ENCODE measurements around the gene CCDC40.

Gene CCDC40

DNA sequence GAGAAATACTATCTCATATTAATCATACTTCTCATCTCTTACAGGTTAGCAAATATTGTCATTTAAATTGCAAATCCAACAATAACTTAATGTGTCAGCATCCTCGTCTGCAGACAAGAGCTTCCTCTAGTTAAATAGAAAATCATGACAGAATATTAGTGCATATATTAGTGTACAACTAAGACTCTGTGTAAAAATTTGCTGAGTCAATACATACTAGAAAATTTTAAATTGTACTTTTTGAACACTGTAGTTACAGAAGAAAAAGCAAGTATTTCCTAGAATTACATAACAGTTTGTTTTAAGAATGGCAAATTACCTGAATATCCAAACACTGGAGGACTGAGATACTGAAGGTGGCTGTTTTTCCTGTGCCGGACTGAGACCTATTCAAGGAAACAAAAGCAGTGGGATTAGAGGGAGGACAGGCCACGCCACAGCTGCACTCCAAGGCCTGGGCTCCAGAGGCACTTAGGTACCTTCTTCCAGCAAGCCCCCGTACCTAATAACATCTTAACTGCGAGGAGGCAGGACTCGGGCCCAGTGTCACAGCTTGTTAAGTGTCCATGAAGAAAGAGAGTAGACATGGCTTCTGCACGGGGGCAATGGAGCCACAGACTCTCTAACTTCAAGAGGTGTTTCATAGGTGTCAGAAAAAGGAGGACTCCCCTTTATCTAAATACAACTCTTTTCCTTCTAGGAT lies 105.2 kb downstream of the CCDC40 start:
- DNase-seq (ENCODE audit: low read depth), result no peak

DNA sequence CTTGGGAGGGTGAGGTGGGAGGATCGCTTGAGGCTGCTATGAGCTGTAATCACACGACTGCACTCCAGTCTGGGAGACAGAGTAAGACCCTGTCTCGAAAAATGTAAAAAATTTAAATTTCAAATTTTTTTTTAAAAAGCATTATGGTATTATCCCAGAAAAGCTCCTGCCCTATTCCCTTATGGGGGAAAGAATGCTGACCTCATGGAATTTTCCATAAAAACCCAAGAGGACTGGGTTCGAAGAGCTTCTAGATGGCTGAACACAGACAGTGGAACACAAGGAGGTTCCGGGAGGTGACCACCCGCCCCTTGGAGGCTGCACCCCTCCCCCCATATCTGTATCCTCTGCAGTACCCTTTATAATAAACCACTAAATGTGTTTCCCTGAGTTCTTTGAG lies 106.5 kb downstream of the CCDC40 start:
- no peak for DNase-seq (ENCODE audit: low read depth)

DNA sequence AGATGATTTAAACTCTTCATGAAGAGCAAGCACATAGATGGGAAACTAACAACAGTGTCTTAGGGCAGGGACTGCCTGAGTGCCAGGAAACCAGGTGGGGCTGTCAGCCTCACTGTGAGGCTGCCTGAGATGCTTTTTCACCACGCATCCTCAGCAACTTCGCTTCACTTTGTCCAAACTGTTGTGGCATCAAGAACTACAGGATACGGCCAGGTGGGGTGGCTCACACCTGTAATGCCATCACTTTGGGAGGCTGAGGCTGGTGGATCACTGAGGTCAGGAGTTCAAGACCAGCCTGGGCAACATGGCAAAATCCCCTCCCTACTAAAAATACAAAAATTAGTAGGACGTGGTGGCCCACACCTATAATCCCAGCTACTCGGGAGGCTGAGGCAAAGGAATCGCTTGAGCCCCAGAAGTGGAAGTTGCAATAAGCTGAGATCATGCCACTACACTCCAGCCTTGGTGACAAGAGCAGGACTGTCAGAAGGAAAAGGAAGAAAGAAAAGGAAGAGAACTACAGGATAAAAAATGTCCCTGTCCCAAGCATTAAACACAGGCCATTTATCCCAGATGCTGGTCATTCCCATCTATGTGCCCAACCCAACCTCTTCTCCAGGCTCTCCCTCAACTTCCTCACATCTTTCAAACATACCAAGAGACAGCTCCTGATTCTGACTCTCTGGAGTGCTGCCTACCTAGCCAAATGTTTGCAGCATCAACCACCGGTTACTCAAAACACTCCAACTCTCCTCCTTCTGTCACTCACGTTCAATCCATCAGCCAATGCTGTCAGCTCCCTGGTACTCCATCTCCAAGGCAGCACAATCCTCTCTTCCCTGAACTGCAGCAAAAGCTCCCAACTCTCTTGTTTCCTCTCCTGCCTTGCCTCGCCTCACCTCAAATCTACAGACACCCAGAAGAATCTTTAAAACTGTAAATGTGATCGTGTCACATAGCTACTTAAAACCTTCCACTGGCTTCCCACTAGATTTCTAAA lies 108.9 kb downstream of the CCDC40 start:
- DNase-seq (ENCODE audit: low read depth), result no peak

DNA sequence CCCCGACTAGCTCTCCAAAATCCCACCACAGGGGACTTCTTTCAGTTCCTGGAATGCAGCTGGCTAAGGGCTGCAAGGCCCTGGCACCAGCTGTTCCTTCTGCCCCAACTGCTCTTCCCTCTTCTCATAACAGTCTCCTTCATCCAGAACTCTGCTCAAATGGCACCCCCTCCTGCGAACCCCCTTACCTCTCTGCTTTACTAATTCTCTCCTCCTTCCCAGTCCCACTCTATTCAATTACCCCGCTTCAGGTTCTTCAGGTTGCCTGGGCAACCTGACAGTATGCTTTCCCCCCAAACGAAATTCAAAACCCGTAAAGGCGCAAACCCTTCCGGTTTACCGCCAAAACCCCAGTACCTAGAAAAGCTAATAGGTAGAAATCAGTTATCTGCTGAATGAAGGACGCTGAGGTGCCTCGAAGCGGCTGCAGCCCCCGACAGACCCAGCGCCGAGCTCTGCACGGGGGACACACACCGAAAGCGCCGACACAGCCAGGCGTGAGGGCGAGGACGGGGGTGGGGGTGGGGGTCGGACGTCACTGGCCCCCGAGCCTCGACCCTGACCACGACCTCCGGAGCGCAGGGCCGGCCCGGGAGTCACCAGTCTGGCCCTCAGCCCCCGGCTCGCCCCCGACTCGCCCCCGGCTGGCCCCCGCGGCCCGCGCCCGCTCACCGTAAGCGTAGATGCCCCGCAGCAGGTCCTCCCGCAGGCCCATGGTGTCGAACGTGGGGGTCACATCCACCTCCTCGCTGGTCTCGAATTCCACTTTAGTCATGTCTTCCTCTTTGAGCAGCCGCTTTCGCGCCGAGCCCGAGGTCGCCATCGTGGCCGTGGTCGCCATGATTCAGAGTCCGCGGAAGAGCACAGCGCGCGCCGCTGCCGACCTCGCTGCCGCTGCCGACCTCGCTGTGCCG lies 109.9 kb downstream of the CCDC40 start:
- DNase-seq (ENCODE audit: low read depth), result no peak

DNA sequence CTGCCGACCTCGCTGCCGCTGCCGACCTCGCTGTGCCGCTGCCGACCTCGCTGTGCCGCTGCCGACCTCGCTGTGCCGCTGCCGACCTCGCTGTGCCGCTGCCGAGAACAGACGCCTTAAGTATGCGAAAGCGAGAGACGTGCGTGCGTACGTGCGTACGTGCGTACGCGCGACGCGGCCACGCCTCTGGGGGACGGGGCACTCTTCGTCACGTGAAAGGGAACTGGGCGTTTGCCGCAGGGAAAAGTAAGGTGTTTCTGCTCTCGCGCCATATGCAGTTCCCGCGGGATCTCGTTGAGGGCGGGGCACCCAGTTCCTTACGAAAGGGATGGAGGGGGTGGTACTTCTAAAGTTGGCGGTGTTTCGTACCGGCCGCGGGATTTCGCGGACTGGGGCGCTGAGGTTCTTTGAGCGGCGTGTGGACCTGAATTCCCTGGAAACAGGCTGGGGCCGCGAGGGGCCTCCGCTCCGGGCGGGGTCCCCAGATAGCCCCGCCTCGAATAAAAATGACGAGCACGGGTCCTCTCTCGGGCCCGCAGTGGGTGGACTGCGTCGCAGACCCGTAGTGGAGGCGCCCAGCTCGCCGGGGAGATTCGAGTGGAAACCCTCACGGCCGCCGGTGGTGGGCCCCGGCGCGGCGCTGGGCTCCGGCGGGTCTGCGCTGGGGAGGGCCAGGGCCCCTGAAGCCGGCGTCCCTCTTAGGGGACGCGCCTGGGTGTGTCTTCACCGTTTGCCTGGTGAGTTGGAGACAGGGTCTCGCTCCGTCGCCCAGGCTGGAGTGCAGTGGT lies 110.8 kb downstream of the CCDC40 start, which contains the start of gene EIF4A3:
EIF4A3 (minus strand) TSS at position 94 of the 788 bp plus-strand sequence. CDS start 167 bp downstream, outside the sequence.
- DNase-seq (ENCODE audit: low read depth), result peak; percentile 84
